Measurements from ENCODE around the gene ELF4. TPM values are rescaled to one million over a fixed set of nuclear protein-coding genes. Genes with fewer than 3 reads are reported as not detected.

ELF4 gene
- total RNA-seq, 1 experiment from 2014 or later = 0.81 TPM

DNA sequence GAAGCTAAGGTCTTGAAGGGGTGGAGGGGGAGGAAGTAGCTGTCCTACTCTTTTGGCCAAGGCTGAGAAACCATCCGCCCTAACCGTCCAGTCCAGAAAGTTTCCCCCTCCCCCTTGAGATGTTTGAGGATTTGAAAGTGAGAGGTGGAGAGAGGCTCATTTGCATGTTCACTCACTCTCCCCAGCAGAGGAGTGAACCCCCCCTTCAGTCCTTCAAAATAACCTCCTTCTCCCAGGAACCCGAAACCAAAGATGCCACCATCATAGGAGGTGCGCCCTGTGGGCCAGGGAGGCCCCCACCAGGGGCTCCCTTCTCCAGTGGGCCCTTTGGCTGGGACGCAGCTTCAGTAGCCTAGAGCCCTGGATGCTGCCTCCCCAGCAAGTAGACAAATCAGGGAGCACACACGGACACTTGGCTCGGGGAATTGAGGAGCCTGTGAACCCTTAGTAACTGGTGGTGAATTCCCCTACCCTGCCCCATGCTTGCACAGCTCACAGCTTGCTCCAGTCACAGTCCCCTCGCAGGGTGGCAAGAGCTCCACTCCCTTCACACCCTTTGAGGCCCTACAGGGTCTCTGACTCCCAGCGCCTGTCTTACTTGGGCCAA lies 25.6 kb downstream of the ELF4 start:
- Histone ChIP-seq H2BK120ac (ENCODE audit: low read depth, low read length, poor library complexity, severe bottlenecking) (no peak overlapping the region), H3K27me3 (ENCODE audit: insufficient read depth, low read length) (no peaks in the 10 kb centered on the region), H3K18ac (ENCODE audit: insufficient read length, low read depth, low read length) (no peak overlapping the region), H3K56ac (ENCODE audit: insufficient read length, low read depth, low read length) (no peak overlapping the region), H4K5ac (ENCODE audit: insufficient read length, low read depth, low read length) (no peak overlapping the region), H3K79me2 (ENCODE audit: insufficient read depth, low read length) (no peaks in the 10 kb centered on the region), H3T11ph (ENCODE audit: low read length) (no peak overlapping the region), H3K79me1 (ENCODE audit: insufficient read depth, low read depth, low read length, poor library complexity, severe bottlenecking) (no peaks in the 10 kb centered on the region), H2BK20ac (ENCODE audit: low read depth, low read length, poor library complexity, severe bottlenecking) (no peak overlapping the region), H2AFZ (ENCODE audit: low read length) (no peak overlapping the region), H3K9ac (ENCODE audit: extremely low read depth, insufficient read length, low read length) (no peak overlapping the region), H3K27ac (ENCODE audit: insufficient read length, low read depth, low read length) (no peak overlapping the region), H2BK12ac (ENCODE audit: insufficient read length, low read depth, low read length) (no peak overlapping the region), H4K8ac (replicated peaks; ENCODE audit: insufficient read length, low read depth, low read length) (no peak overlapping the region), H3K14ac (ENCODE audit: insufficient read depth, low read length) (no peak overlapping the region), H3K9me3 (ENCODE audit: control insufficient read depth, low read depth, low read length) (no peaks in the 10 kb centered on the region), H4K91ac (ENCODE audit: insufficient read length, low read depth, low read length) (no peak overlapping the region), H2BK15ac (ENCODE audit: low read depth, low read length) (no peak overlapping the region), H2AK5ac (ENCODE audit: insufficient read length, low read length) (no peak overlapping the region), H3K4ac (ENCODE audit: low read depth, low read length) (no peak overlapping the region), H2BK5ac (ENCODE audit: insufficient read length, low read length) (no peak overlapping the region), H3K23ac (ENCODE audit: insufficient read length, low read depth, low read length) (no peak overlapping the region), H3K4me2 (ENCODE audit: insufficient read depth, insufficient read length, low read length) (no peak overlapping the region), H4K20me1 (ENCODE audit: control insufficient read depth, insufficient read depth, insufficient read length) (no peaks in the 10 kb centered on the region), H3K23me2 (ENCODE audit: insufficient read length, low read depth, low read length, poor library complexity, severe bottlenecking) (no peaks in the 10 kb centered on the region), H3K4me1 (ENCODE audit: insufficient read depth, low read length) (0 out of 2 replicates have a peak, but pooled peaks cover 3% of the 10 kb centered on the region)
- H3K36me3 Mint-ChIP-seq (ENCODE audit: insufficient read depth in 1 of 3, low read depth in 3 of 3) = peaks cover 0 to 2% (median 0%) of the 10 kb centered on the region in 3 experiments; a peak in 1 of 7 replicates
- no peak overlapping the region for H3K4me3 Mint-ChIP-seq
- H3K9me3 Mint-ChIP-seq = peaks cover 0 to 83% of the 10 kb centered on the region in 2 experiments; a peak in 3 of 5 replicates
- TF ChIP-seq, protein P1, sequence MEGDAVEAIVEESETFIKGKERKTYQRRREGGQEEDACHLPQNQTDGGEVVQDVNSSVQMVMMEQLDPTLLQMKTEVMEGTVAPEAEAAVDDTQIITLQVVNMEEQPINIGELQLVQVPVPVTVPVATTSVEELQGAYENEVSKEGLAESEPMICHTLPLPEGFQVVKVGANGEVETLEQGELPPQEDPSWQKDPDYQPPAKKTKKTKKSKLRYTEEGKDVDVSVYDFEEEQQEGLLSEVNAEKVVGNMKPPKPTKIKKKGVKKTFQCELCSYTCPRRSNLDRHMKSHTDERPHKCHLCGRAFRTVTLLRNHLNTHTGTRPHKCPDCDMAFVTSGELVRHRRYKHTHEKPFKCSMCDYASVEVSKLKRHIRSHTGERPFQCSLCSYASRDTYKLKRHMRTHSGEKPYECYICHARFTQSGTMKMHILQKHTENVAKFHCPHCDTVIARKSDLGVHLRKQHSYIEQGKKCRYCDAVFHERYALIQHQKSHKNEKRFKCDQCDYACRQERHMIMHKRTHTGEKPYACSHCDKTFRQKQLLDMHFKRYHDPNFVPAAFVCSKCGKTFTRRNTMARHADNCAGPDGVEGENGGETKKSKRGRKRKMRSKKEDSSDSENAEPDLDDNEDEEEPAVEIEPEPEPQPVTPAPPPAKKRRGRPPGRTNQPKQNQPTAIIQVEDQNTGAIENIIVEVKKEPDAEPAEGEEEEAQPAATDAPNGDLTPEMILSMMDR (conservative IDR thresholded peaks at IDR 0.05) = no peak
- DNase-seq = no peak
- H3K27ac Mint-ChIP-seq = no peak overlapping the region
- peaks cover 10 to 43% of the 10 kb centered on the region in 2 experiments for H3K4me1 Mint-ChIP-seq
- H3K27me3 Mint-ChIP-seq (ENCODE audit: low read depth) = peaks cover 9% of the 10 kb centered on the region
- no CpG with 5 or more reads among the region's 9 CpGs for whole genome bisulfite sequencing (ENCODE audit: extremely low coverage, insufficient read length, low lambda C conversion rate)

All from H9 (cell line).